SK-N-SH (cell line): Measurements from ENCODE around the gene DYNLT1.

Experiments
- CHD2 ChIP-seq: fragments of 150-350 bp; IDR thresholded peaks from 2 replicates; pipeline ENCODE4 v1.6.1; 2018; ENCODE audit warnings: low read length; ENCODE audit not compliant: partially characterized antibody
- EP300 ChIP-seq, 2 experiments: IDR thresholded peaks; 2 replicates each; pipeline versions ENCODE4 v1.4.0 to v1.6.1; 2012; ENCODE audit warnings: borderline replicate concordance in 1 of 2, low read depth in 1 of 2, low read length in 1 of 2
- GATA2 ChIP-seq: sonication (generic); formaldehyde crosslinking; IDR thresholded peaks from 2 replicates; pipeline ENCODE4 v1.5.0; 2020; ENCODE audit warnings: mild to moderate bottlenecking, missing genetic modification reagents
- MXI1 ChIP-seq: IDR thresholded peaks from 2 replicates; pipeline ENCODE4 v1.6.1; 2012; ENCODE audit warnings: mild to moderate bottlenecking, low read depth, low read length, improper control_type of control experiment
- RAD21 ChIP-seq: IDR thresholded peaks from 2 replicates; pipeline ENCODE4 v1.6.1; 2012; ENCODE audit warnings: mild to moderate bottlenecking, low read length
- YY1 ChIP-seq: IDR thresholded peaks from 2 replicates; pipeline ENCODE4 v1.4.0; 2012; ENCODE audit warnings: low read depth, mild to moderate bottlenecking
- TF ChIP-seq, protein P1 (sequence below): fragments of 200-600 bp; sonication (generic); IDR thresholded peaks from 2 replicates; pipeline ENCODE4 v1.6.1; 2017; ENCODE audit warnings: antibody characterized with exemption, mild to moderate bottlenecking, moderate library complexity
- TF ChIP-seq, protein P2 (sequence below): fragments of 150-350 bp; IDR thresholded peaks from 2 replicates; pipeline ENCODE4 v1.6.1; 2016; ENCODE audit warnings: mild to moderate bottlenecking, low read depth, low read length
- TF ChIP-seq, protein P3 (sequence below): IDR thresholded peaks from 2 replicates; pipeline ENCODE4 v1.4.0; 2012; ENCODE audit warnings: low read depth

- TF ChIP-seq CHD2 (no peak), RAD21 (no peak), YY1 (no peak), EP300 (IDR thresholded peaks at IDR 0.05; ENCODE audit: borderline replicate concordance in 1 of 2, low read depth in 1 of 2, low read length in 1 of 2) (no peak), GATA2 (CRISPR knock-in tag) (no peak), MXI1 (no peak)
- TF ChIP-seq, protein P1, sequence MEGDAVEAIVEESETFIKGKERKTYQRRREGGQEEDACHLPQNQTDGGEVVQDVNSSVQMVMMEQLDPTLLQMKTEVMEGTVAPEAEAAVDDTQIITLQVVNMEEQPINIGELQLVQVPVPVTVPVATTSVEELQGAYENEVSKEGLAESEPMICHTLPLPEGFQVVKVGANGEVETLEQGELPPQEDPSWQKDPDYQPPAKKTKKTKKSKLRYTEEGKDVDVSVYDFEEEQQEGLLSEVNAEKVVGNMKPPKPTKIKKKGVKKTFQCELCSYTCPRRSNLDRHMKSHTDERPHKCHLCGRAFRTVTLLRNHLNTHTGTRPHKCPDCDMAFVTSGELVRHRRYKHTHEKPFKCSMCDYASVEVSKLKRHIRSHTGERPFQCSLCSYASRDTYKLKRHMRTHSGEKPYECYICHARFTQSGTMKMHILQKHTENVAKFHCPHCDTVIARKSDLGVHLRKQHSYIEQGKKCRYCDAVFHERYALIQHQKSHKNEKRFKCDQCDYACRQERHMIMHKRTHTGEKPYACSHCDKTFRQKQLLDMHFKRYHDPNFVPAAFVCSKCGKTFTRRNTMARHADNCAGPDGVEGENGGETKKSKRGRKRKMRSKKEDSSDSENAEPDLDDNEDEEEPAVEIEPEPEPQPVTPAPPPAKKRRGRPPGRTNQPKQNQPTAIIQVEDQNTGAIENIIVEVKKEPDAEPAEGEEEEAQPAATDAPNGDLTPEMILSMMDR = no peak
- TF ChIP-seq, protein P2, sequence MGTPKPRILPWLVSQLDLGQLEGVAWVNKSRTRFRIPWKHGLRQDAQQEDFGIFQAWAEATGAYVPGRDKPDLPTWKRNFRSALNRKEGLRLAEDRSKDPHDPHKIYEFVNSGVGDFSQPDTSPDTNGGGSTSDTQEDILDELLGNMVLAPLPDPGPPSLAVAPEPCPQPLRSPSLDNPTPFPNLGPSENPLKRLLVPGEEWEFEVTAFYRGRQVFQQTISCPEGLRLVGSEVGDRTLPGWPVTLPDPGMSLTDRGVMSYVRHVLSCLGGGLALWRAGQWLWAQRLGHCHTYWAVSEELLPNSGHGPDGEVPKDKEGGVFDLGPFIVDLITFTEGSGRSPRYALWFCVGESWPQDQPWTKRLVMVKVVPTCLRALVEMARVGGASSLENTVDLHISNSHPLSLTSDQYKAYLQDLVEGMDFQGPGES = no peak
- TF ChIP-seq, protein P3, sequence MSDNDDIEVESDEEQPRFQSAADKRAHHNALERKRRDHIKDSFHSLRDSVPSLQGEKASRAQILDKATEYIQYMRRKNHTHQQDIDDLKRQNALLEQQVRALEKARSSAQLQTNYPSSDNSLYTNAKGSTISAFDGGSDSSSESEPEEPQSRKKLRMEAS = no peak
Measured at GRCh38 chr6:158661156-158661685, 16.7 kb upstream of the DYNLT1 start.
